H1 (cell line): ENCODE measurements around the gene SLC11A1. TPM values are rescaled to one million over a fixed set of nuclear protein-coding genes. Genes with fewer than 3 reads are reported as not detected.

Source experiments
- CTCF ChIA-PET: fragments of 300-600 bp; sonication (Branson Sonifier 250); formaldehyde crosslinking; loops from one replicate; lab custom pipeline; 2021; ENCODE audit not compliant: partially characterized antibody; lab: Charles Lee
- POLR2A ChIA-PET: fragments of 300-600 bp; sonication (Branson Sonifier 250); formaldehyde crosslinking; loops from one replicate; lab custom pipeline; 2021; ENCODE audit warnings: inconsistent platforms; ENCODE audit not compliant: partially characterized antibody; lab: Charles Lee
- DNase-seq, 2 experiments: peaks; one replicate each; pipeline versions ENCODE4 v3.0.0 to v3.0.0-alpha.2; 2010 to 2022; ENCODE audit warnings: low spot score in 2 of 2, low read depth in 1 of 2, mixed read lengths in 1 of 2
- FAIRE-seq: peaks from 2 replicates; lab custom pipeline; 2011; peaks lifted over from hg19 to GRCh38; lab: Jason Lieb, UNC
- H2AFZ ChIP-seq: 2 replicates; pipeline ENCODE4 v1.8.1; 2012; ENCODE audit warnings: low read length, inconsistent platforms
- H2AK5ac ChIP-seq: 2 replicates; pipeline ENCODE4 v1.6.1; 2013; ENCODE audit warnings: low read depth, low read length
- H2BK120ac ChIP-seq: replicated peaks from 2 replicates; pipeline ENCODE3; 2013; ENCODE audit warnings: low read depth, low read length, inconsistent platforms
- H2BK12ac ChIP-seq: 2 replicates; pipeline ENCODE4 v1.6.1; 2013; ENCODE audit warnings: low read depth, low read length
- H2BK15ac ChIP-seq: 2 replicates; pipeline ENCODE4 v1.6.1; 2013; ENCODE audit warnings: low read length
- H2BK20ac ChIP-seq: 2 replicates; pipeline ENCODE4 v1.6.1; 2013; ENCODE audit warnings: low read length
- H2BK5ac ChIP-seq: 2 replicates; pipeline ENCODE4 v1.6.1; 2013; ENCODE audit warnings: low read depth, low read length
- H3K14ac ChIP-seq: 2 replicates; pipeline ENCODE4 v1.6.1; 2013; ENCODE audit warnings: inconsistent platforms; ENCODE audit not compliant: insufficient read length
- H3K18ac ChIP-seq: 2 replicates; pipeline ENCODE4 v1.6.1; 2013; ENCODE audit warnings: low read length; ENCODE audit errors: extremely low read depth
- H3K23ac ChIP-seq: 2 replicates; pipeline ENCODE4 v1.6.1; 2013; ENCODE audit warnings: inconsistent platforms; ENCODE audit not compliant: insufficient read length
- H3K23me2 ChIP-seq: 2 replicates; pipeline ENCODE4 v1.6.1; 2013; ENCODE audit warnings: low read depth, low read length
- H3K27ac ChIP-seq: 2 replicates; pipeline ENCODE4 v1.6.1; 2011; ENCODE audit warnings: low read depth, low read length, inconsistent platforms
- H3K27me3 ChIP-seq, 4 experiments: replicated peaks in 1 of 4; 1 replicate in 1 of 4; 2 replicates in 3 of 4; pipeline versions ENCODE4 v1.6.1 to v1.8.1; 2011 to 2013; ENCODE audit warnings: low read length in 3 of 4, mild to moderate bottlenecking in 3 of 4, inconsistent platforms in 2 of 4, mixed read lengths in 2 of 4, moderate library complexity in 1 of 4; ENCODE audit not compliant: control insufficient read depth in 3 of 4, insufficient read depth in 3 of 4; ENCODE audit errors: extremely low read depth in 1 of 4
- H3K36me3 ChIP-seq, 4 experiments: 2 replicates each; pipeline versions ENCODE4 v1.6.1 to v1.8.1; 2011 to 2013; ENCODE audit warnings: mild to moderate bottlenecking in 4 of 4, low read length in 3 of 4, moderate library complexity in 2 of 4, control low read depth in 1 of 4, inconsistent platforms in 1 of 4; ENCODE audit not compliant: insufficient read depth in 4 of 4, control insufficient read depth in 2 of 4
- H3K4ac ChIP-seq: replicated peaks from 2 replicates; pipeline ENCODE3; 2013; ENCODE audit warnings: low read length, low read depth, mixed read lengths, inconsistent platforms; ENCODE audit not compliant: insufficient read length
- H3K4me1 ChIP-seq, 4 experiments: replicated peaks in 1 of 4; 1 replicate in 1 of 4; 2 replicates in 3 of 4; pipeline versions ENCODE4 v1.6.1 to v1.8.1; 2011 to 2013; ENCODE audit warnings: low read length in 3 of 4, inconsistent platforms in 2 of 4, mixed read lengths in 1 of 4; ENCODE audit not compliant: insufficient read depth in 4 of 4, control insufficient read depth in 3 of 4
- H3K4me2 ChIP-seq, 2 experiments: 2 replicates each; pipeline versions ENCODE4 v1.6.1 to v1.8.1; 2011 to 2013; ENCODE audit warnings: low read depth in 2 of 2, low read length in 2 of 2, control low read depth in 1 of 2, inconsistent platforms in 1 of 2, mild to moderate bottlenecking in 1 of 2; ENCODE audit not compliant: insufficient read depth in 1 of 2
- H3K4me3 ChIP-seq, 4 experiments: fragments of 200-600, 300-600 bp in 1 of 4; sonication (generic), shearing (Covaris generic), sonication (Bioruptor Twin) in 1 of 4; 2 replicates each; pipeline versions ENCODE4 v1.5.1 to v1.8.1; 2011 to 2016; ENCODE audit warnings: low read length in 4 of 4, low read depth in 3 of 4, control low read depth in 2 of 4, inconsistent platforms in 2 of 4, mild to moderate bottlenecking in 2 of 4, mixed read lengths in 1 of 4, moderate library complexity in 1 of 4; ENCODE audit not compliant: insufficient read depth in 2 of 4; ENCODE audit errors: extremely low read depth in 1 of 4
- H3K56ac ChIP-seq: replicated peaks from 2 replicates; pipeline ENCODE3; 2013; ENCODE audit warnings: low read depth, mild to moderate bottlenecking, mixed read lengths, low read length, inconsistent platforms; ENCODE audit not compliant: insufficient read length
- H3K79me1 ChIP-seq: 2 replicates; pipeline ENCODE4 v1.6.1; 2013; ENCODE audit warnings: low read depth, low read length, control low read depth
- H3K79me2 ChIP-seq, 2 experiments: 2 replicates each; pipeline versions ENCODE4 v1.6.1 to v1.8.1; 2012 to 2013; ENCODE audit warnings: low read length in 2 of 2, mild to moderate bottlenecking in 2 of 2, inconsistent platforms in 1 of 2; ENCODE audit not compliant: insufficient read depth in 2 of 2, control insufficient read depth in 1 of 2
- H3K9ac ChIP-seq, 4 experiments: replicated peaks in 1 of 4; 1 replicate in 1 of 4; 2 replicates in 3 of 4; pipeline versions ENCODE4 v1.6.1 to v1.8.1; 2011 to 2013; ENCODE audit warnings: low read depth in 3 of 4, low read length in 3 of 4, control low read depth in 2 of 4, mild to moderate bottlenecking in 2 of 4, moderate library complexity in 2 of 4, inconsistent platforms in 1 of 4; ENCODE audit errors: extremely low read depth in 1 of 4
- H3K9me3 ChIP-seq, 2 experiments: 2 replicates each; pipeline versions ENCODE4 v1.6.1 to v1.8.1; 2012 to 2013; ENCODE audit warnings: mild to moderate bottlenecking in 2 of 2, moderate library complexity in 2 of 2, control low read depth in 1 of 2, inconsistent platforms in 1 of 2, low read depth in 1 of 2, low read length in 1 of 2, mixed read lengths in 1 of 2; ENCODE audit not compliant: insufficient read depth in 2 of 2
- H4K20me1 ChIP-seq, 2 experiments: replicated peaks in 1 of 2; 2 replicates each; pipeline versions ENCODE3 to v1.8.1; 2011 to 2013; ENCODE audit warnings: inconsistent platforms in 2 of 2, low read length in 2 of 2, mild to moderate bottlenecking in 1 of 2; ENCODE audit not compliant: insufficient read depth in 2 of 2, control insufficient read depth in 1 of 2
- H4K5ac ChIP-seq: 2 replicates; pipeline ENCODE4 v1.6.1; 2013; ENCODE audit warnings: low read length, low read depth, mixed read lengths, inconsistent platforms; ENCODE audit not compliant: insufficient read length
- H4K8ac ChIP-seq: 2 replicates; pipeline ENCODE4 v1.8.0; 2013; ENCODE audit warnings: mild to moderate bottlenecking, moderate library complexity, low read length, inconsistent platforms; ENCODE audit not compliant: insufficient read depth; ENCODE audit errors: extremely low read depth
- H4K91ac ChIP-seq: replicated peaks from 2 replicates; pipeline ENCODE3; 2013; ENCODE audit warnings: low read length, mixed read lengths, inconsistent platforms; ENCODE audit not compliant: insufficient read length
- HDAC6 ChIP-seq: IDR thresholded peaks from one replicate; pipeline ENCODE4 v1.7.1; 2012; ENCODE audit warnings: low read depth, mild to moderate bottlenecking, inconsistent platforms, low read length, moderate library complexity
- TAF1 ChIP-seq: IDR thresholded peaks from 2 replicates; pipeline ENCODE4 v1.6.1; 2011; ENCODE audit warnings: mild to moderate bottlenecking, low read depth, low read length
- TAF7 ChIP-seq: optimal IDR thresholded peaks from 2 replicates; pipeline ENCODE3; 2011; ENCODE audit warnings: low read depth, mild to moderate bottlenecking, inconsistent platforms, low read length, moderate library complexity, borderline replicate concordance
- USF2 ChIP-seq: IDR thresholded peaks from 2 replicates; pipeline ENCODE4 v1.6.1; 2011; ENCODE audit warnings: low read length, improper control_type of control experiment
- polyA plus RNA-seq, 7 experiments: library from polyadenylated mRNA; depleted of rRNA in 3 of 7; stranded (reverse) in 5 of 7; unstranded in 2 of 7; fragments of >200 nt in 5 of 7; fragments of 200-250 nt in 2 of 7; gene quantifications; 1 replicate in 5 of 7; 2 replicates in 1 of 7; 4 replicates in 1 of 7; pipeline versions ENCODE4 v1.2.1 to v1.2.3, GENCODE V29; 2011 to 2013; ENCODE audit warnings: missing spikeins in 2 of 7, mixed read lengths in 2 of 7
- total RNA-seq: library from RNA; stranded (reverse); fragmentation: NEBNext Ultra II Directional; extraction: Animal tissue kit (Norgen Biotek cat#: 25700); gene quantifications from 2 replicates; pipeline ENCODE4 v1.2.1, GENCODE V29; 2021
- TF ChIP-seq, protein P1 (sequence below): IDR thresholded peaks from 2 replicates; pipeline ENCODE4 v1.6.1; 2011; ENCODE audit warnings: low read depth, mild to moderate bottlenecking, low read length; ENCODE audit not compliant: insufficient read depth

SLC11A1 gene
- total and polyA plus RNA-seq, 2 of the 8 experiments (the other 6 are each of a cell fraction or from before 2014, with no cell fraction given), result 0.20 to 0.43 TPM

DNA sequence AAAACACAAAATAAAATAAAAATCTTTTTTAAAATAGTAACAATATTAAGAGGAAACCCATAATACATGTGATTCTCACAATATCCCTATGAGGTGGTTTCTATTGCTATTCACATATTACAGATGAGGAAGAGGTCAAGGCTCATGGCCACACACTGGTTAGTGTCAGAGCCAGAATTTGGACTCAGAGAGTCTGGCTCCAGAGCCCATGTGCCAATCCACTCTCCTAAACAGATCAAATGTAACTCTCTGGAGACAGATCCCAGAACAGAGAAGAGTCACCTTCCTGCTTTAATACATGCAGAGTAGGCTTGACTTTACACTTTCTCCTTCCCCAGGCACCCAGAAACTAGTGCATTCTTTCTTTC is 10.1 kb upstream of the SLC11A1 start:
- Histone ChIP-seq H3K79me1 (no peaks in the 10 kb centered on the region), H3K79me2 (no peaks in the 10 kb centered on the region), H3K4ac (no peak overlapping the region), H3K14ac (no peak overlapping the region), H2BK12ac (no peak overlapping the region), H3K23me2 (peaks cover 7% of the 10 kb centered on the region; the same call in 1 of the 2 replicates), H4K5ac (no peak overlapping the region), H2BK5ac (no peak overlapping the region), H3K23ac (no peak overlapping the region), H3K27me3 (no peaks in the 10 kb centered on the region), H4K20me1 (no peaks in the 10 kb centered on the region), H4K91ac (no peak overlapping the region), H3K9me3 (no peaks in the 10 kb centered on the region), H3K9ac (no peak overlapping the region), H2AK5ac (no peak overlapping the region), H2BK20ac (no peak overlapping the region), H2AFZ (no peak overlapping the region), H3K4me3 (no peak overlapping the region), H2BK15ac (no peak overlapping the region), H3K4me2 (no peak overlapping the region), H3K36me3 (no peaks in the 10 kb centered on the region), H4K8ac (no peak overlapping the region), H3K27ac (no peak overlapping the region), H2BK120ac (no peak overlapping the region), H3K4me1 (peaks cover 0 to 3% (median 0%) of the 10 kb centered on the region in 4 experiments; a peak in 3 of 7 replicates), H3K18ac (no peak overlapping the region), H3K56ac (no peak overlapping the region)
- FAIRE-seq, result no peak
- TF ChIP-seq USF2, result no peak
- no peak for TF ChIP-seq TAF1
- no peak for TF ChIP-seq HDAC6
- no peak for TF ChIP-seq TAF7
- TF ChIP-seq, protein P1, sequence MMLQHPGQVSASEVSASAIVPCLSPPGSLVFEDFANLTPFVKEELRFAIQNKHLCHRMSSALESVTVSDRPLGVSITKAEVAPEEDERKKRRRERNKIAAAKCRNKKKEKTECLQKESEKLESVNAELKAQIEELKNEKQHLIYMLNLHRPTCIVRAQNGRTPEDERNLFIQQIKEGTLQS, result no peak
- ChIA-PET CTCF (interaction anchor here (0.8 to 3.9 kb wide), 5 partner anchors 12 to 114 kb away, joined by 3 to 12 read pairs (median 5); partner anchors contain the start of gene CATIP), POLR2A (no interaction called here)
- DNase-seq, result no peak
